Measurements from ENCODE around the gene FDX2. TPM values are rescaled to one million over a fixed set of nuclear protein-coding genes. Genes with fewer than 3 reads are reported as not detected.
"Not testable (repeated sequence)": the region's sequence is repeated elsewhere in the genome, so short reads cannot be mapped to it uniquely, and the experiment has no call there.

The FDX2 gene
- polyA plus RNA-seq (ENCODE audit: insufficient read length in 4 of 4): 10 to 100 TPM; 12.7 to 25.3 (median 15.8) TPM

DNA sequence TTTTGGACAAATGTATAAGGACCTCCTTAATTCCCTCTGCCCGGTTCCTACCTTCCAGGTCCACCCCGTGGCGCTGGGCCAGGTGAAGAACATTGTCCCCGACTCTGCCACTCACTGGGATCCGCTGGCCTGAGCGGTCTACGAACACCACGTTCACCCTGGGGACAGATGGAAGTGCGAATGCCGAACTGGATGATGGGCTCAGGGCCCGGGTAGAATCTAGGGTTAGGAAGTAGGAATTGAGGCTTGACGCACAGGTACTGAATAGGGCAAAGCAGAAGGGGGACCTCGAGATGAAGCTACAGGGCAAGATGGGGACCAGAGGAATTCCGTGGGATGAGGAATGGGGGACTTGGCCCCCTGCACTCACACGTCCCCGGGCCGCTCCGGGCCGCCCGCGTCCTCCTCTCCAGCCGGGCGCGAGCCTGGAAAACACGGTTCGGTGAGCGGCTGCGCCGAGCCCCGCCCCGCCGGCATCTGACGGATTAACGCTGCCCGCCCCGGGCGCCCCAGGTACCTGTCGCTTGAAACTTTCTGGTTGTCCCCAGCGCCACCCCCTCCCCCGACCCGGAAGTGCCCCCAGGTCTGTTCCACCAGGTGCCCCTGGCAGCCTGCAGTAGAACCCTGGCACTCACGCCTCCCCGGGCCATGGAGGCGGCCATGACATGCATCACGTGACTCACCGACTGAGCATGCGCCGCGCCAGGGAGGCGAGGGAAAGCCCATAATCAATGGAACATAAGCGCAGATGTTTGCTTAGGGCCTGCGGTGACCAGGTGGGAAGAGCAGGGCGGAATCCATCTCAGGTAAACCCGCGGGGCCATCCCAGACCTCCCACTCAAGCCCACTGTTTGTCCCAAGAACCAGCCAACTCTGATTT, at the start of gene FDX2:
TSS of gene FDX2 (minus strand) at position 681 of the 880 bp plus-strand sequence. CDS start at position 662, 19 bp downstream.
- no peak for DNase-seq (ENCODE audit: low read depth in 4 of 4, low spot score in 3 of 4)

DNA sequence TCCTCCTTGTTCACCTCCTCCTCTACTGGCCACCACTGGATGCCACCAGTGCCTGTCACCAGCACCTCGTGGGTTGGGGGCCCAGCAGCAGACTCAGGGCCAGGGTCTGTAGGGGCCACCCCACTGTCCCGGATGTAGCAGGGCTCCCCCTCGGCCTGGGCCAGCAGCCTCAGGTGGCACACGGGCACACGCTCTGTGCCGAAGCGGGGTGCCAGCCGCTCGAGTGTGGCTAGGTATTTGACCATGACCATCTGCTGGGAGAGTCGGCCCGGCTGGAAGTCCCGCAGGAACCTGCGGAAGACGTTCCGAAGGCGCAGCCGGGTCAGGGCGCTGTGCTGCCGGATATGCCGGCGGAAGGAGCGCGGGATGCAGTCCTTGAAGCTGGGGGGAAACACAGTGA, 49.7 kb upstream of the FDX2 start:
- no peak for DNase-seq (ENCODE audit: low read depth in 4 of 4, low spot score in 3 of 4)

GRCh38 chr19:10364644-10365043, 48.8 kb upstream of the FDX2 start:
- no peak for DNase-seq (ENCODE audit: low read depth in 4 of 4, low spot score in 3 of 4)

- no peak for DNase-seq (ENCODE audit: low read depth in 4 of 4, low spot score in 3 of 4)
Observed at GRCh38 chr19:10363789-10364281, 48.0 kb upstream of the FDX2 start.

- no peak for DNase-seq (ENCODE audit: low read depth in 4 of 4, low spot score in 3 of 4)
Observed at GRCh38 chr19:10362259-10362658, 46.4 kb upstream of the FDX2 start.

- DNase-seq (ENCODE audit: low read depth in 4 of 4, low spot score in 3 of 4): no peak
Observed at GRCh38 chr19:10361569-10362011, 45.8 kb upstream of the FDX2 start.

GRCh38 chr19:10356431-10356830, 40.6 kb upstream of the FDX2 start:
- DNase-seq (ENCODE audit: low read depth in 4 of 4, low spot score in 3 of 4): no peak

- no peak for DNase-seq (ENCODE audit: low read depth in 4 of 4, low spot score in 3 of 4)
Observed at GRCh38 chr19:10353793-10354391, 38.1 kb upstream of the FDX2 start.

- DNase-seq (ENCODE audit: low read depth in 4 of 4, low spot score in 3 of 4): peak in 3 of 4 donors; percentile 51 to 75 (median 65)
Observed at GRCh38 chr19:10352764-10353671, 37.2 kb upstream of the FDX2 start.

- DNase-seq (ENCODE audit: low read depth in 4 of 4, low spot score in 3 of 4): no peak
Observed at GRCh38 chr19:10346509-10346908, 30.7 kb upstream of the FDX2 start.

GRCh38 chr19:10344780-10345179, 29.0 kb upstream of the FDX2 start:
- no peak for DNase-seq (ENCODE audit: low read depth in 4 of 4, low spot score in 3 of 4)

- DNase-seq (ENCODE audit: low read depth in 4 of 4, low spot score in 3 of 4): no peak
Observed at GRCh38 chr19:10343495-10343894, 27.7 kb upstream of the FDX2 start.

- DNase-seq (ENCODE audit: low read depth in 4 of 4, low spot score in 3 of 4): no peak
Observed at GRCh38 chr19:10339977-10340376, 24.2 kb upstream of the FDX2 start.

GRCh38 chr19:10339380-10339960, 23.7 kb upstream of the FDX2 start, which contains the start of gene ICAM3:
Gene ICAM3 (minus strand): TSS chr19:10339624. CDS start chr19:10339614, 10 bp downstream.
- no peak for DNase-seq (ENCODE audit: low read depth in 4 of 4, low spot score in 3 of 4)

DNA sequence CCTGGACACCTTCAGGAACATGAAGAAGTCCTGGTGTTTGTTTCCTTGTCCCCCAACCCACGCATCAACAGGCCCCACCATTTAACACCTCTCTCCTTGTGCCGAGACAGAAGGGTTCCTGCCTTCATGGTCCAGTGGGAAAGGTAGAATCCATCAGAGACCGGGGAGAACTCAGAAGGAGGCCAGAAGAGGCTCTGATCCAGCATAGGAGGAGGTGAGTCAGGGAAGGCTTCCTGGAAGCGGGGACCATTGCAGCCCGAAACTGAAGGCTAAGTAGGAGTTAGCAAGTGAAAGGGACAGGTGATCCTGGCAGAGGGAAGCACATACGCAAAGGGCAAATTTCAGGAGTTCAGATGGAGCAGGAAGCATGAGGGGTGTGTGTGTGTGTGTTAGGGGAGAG, 23.1 kb upstream of the FDX2 start:
- no peak for DNase-seq (ENCODE audit: low read depth in 4 of 4, low spot score in 3 of 4)

DNA sequence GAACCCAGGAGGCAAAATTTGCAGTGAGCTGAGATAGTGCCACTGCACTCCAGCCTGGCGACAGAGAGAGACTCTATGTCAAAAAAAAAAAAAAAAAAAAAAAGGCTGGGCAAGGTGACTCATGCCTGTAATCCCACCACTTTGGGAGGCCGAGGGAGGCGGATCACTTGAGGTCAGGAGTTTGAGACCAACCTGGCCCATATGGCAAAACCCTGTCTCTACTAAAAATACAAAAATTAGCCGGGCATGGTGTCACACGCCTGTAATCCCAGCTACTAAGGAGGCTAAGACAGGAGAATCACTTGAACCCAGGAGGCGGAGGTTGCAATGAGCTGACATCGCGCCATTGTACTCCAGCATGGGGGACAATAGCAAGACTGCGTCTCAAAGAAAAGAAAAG, 20.9 kb upstream of the FDX2 start:
- DNase-seq (ENCODE audit: low read depth in 4 of 4, low spot score in 3 of 4): not testable (repeated sequence)

DNA sequence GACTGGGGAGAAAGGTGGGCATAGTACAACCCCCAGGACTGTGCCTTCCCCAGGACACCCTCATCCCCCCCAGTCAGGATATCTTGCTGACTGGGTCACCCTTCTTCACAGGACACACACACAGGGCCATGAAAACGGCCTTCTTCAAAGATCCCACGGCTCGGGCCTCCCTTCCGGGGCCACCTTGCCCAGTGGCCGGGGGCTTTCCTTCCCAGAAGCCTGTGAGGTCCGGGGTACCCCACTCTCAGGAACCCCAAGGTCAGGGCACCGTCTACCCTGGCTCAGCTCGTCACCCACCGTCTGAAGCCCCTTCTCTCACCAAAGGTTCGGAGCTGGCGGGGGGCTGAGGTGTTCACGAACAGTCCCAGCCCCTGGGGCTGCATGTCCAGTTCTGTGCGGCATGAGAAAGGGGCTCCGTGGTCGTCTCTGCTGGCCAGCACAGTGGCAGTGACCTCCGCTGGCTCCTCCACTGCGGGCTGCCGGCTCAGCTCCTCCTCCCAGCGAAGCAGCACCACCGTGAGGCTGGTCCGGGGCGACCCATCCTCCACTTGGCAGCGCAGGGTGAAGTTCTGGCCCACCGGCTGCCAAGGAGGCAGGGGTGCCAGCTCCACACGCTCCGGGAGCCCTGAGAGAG, 19.7 kb upstream of the FDX2 start:
- no peak for DNase-seq (ENCODE audit: low read depth in 4 of 4, low spot score in 3 of 4)

- peak in 3 of 4 donors; percentile 70 to 82 (median 77) for DNase-seq (ENCODE audit: low read depth in 4 of 4, low spot score in 3 of 4)
Observed at GRCh38 chr19:10334588-10335351, 19.0 kb upstream of the FDX2 start.
